H1 (cell line): ENCODE data around the gene LRRC56. TPM values are rescaled to one million over a fixed set of nuclear protein-coding genes. Genes with fewer than 3 reads are reported as not detected.

ENCODE experiments used
- CTCF ChIA-PET: fragments of 300-600 bp; sonication (Branson Sonifier 250); formaldehyde crosslinking; loops from one replicate; lab custom pipeline; 2021; ENCODE audit not compliant: partially characterized antibody; lab: Charles Lee
- POLR2A ChIA-PET: fragments of 300-600 bp; sonication (Branson Sonifier 250); formaldehyde crosslinking; loops from one replicate; lab custom pipeline; 2021; ENCODE audit warnings: inconsistent platforms; ENCODE audit not compliant: partially characterized antibody; lab: Charles Lee
- DNase-seq, 2 experiments: peaks; one replicate each; pipeline versions ENCODE4 v3.0.0 to v3.0.0-alpha.2; 2010 to 2022; ENCODE audit warnings: low spot score in 2 of 2, low read depth in 1 of 2, mixed read lengths in 1 of 2
- FAIRE-seq: peaks from 2 replicates; lab custom pipeline; 2011; peaks lifted over from hg19 to GRCh38; lab: Jason Lieb, UNC
- H2AFZ ChIP-seq: 2 replicates; pipeline ENCODE4 v1.8.1; 2012; ENCODE audit warnings: low read length, inconsistent platforms
- H2AK5ac ChIP-seq: 2 replicates; pipeline ENCODE4 v1.6.1; 2013; ENCODE audit warnings: low read depth, low read length
- H2BK120ac ChIP-seq: replicated peaks from 2 replicates; pipeline ENCODE3; 2013; ENCODE audit warnings: low read depth, low read length, inconsistent platforms
- H2BK12ac ChIP-seq: 2 replicates; pipeline ENCODE4 v1.6.1; 2013; ENCODE audit warnings: low read depth, low read length
- H2BK15ac ChIP-seq: 2 replicates; pipeline ENCODE4 v1.6.1; 2013; ENCODE audit warnings: low read length
- H2BK20ac ChIP-seq: 2 replicates; pipeline ENCODE4 v1.6.1; 2013; ENCODE audit warnings: low read length
- H2BK5ac ChIP-seq: 2 replicates; pipeline ENCODE4 v1.6.1; 2013; ENCODE audit warnings: low read depth, low read length
- H3K14ac ChIP-seq: 2 replicates; pipeline ENCODE4 v1.6.1; 2013; ENCODE audit warnings: inconsistent platforms; ENCODE audit not compliant: insufficient read length
- H3K18ac ChIP-seq: 2 replicates; pipeline ENCODE4 v1.6.1; 2013; ENCODE audit warnings: low read length; ENCODE audit errors: extremely low read depth
- H3K23ac ChIP-seq: 2 replicates; pipeline ENCODE4 v1.6.1; 2013; ENCODE audit warnings: inconsistent platforms; ENCODE audit not compliant: insufficient read length
- H3K23me2 ChIP-seq: 2 replicates; pipeline ENCODE4 v1.6.1; 2013; ENCODE audit warnings: low read depth, low read length
- H3K27ac ChIP-seq: 2 replicates; pipeline ENCODE4 v1.6.1; 2011; ENCODE audit warnings: low read depth, low read length, inconsistent platforms
- H3K27me3 ChIP-seq, 4 experiments: replicated peaks in 1 of 4; 1 replicate in 1 of 4; 2 replicates in 3 of 4; pipeline versions ENCODE4 v1.6.1 to v1.8.1; 2011 to 2013; ENCODE audit warnings: low read length in 3 of 4, mild to moderate bottlenecking in 3 of 4, inconsistent platforms in 2 of 4, mixed read lengths in 2 of 4, moderate library complexity in 1 of 4; ENCODE audit not compliant: control insufficient read depth in 3 of 4, insufficient read depth in 3 of 4; ENCODE audit errors: extremely low read depth in 1 of 4
- H3K36me3 ChIP-seq, 4 experiments: 2 replicates each; pipeline versions ENCODE4 v1.6.1 to v1.8.1; 2011 to 2013; ENCODE audit warnings: mild to moderate bottlenecking in 4 of 4, low read length in 3 of 4, moderate library complexity in 2 of 4, control low read depth in 1 of 4, inconsistent platforms in 1 of 4; ENCODE audit not compliant: insufficient read depth in 4 of 4, control insufficient read depth in 2 of 4
- H3K4ac ChIP-seq: replicated peaks from 2 replicates; pipeline ENCODE3; 2013; ENCODE audit warnings: low read length, low read depth, mixed read lengths, inconsistent platforms; ENCODE audit not compliant: insufficient read length
- H3K4me1 ChIP-seq, 4 experiments: replicated peaks in 1 of 4; 1 replicate in 1 of 4; 2 replicates in 3 of 4; pipeline versions ENCODE4 v1.6.1 to v1.8.1; 2011 to 2013; ENCODE audit warnings: low read length in 3 of 4, inconsistent platforms in 2 of 4, mixed read lengths in 1 of 4; ENCODE audit not compliant: insufficient read depth in 4 of 4, control insufficient read depth in 3 of 4
- H3K4me2 ChIP-seq, 2 experiments: 2 replicates each; pipeline versions ENCODE4 v1.6.1 to v1.8.1; 2011 to 2013; ENCODE audit warnings: low read depth in 2 of 2, low read length in 2 of 2, control low read depth in 1 of 2, inconsistent platforms in 1 of 2, mild to moderate bottlenecking in 1 of 2; ENCODE audit not compliant: insufficient read depth in 1 of 2
- H3K4me3 ChIP-seq, 4 experiments: fragments of 200-600, 300-600 bp in 1 of 4; sonication (generic), shearing (Covaris generic), sonication (Bioruptor Twin) in 1 of 4; 2 replicates each; pipeline versions ENCODE4 v1.5.1 to v1.8.1; 2011 to 2016; ENCODE audit warnings: low read length in 4 of 4, low read depth in 3 of 4, control low read depth in 2 of 4, inconsistent platforms in 2 of 4, mild to moderate bottlenecking in 2 of 4, mixed read lengths in 1 of 4, moderate library complexity in 1 of 4; ENCODE audit not compliant: insufficient read depth in 2 of 4; ENCODE audit errors: extremely low read depth in 1 of 4
- H3K56ac ChIP-seq: replicated peaks from 2 replicates; pipeline ENCODE3; 2013; ENCODE audit warnings: low read depth, mild to moderate bottlenecking, mixed read lengths, low read length, inconsistent platforms; ENCODE audit not compliant: insufficient read length
- H3K79me1 ChIP-seq: 2 replicates; pipeline ENCODE4 v1.6.1; 2013; ENCODE audit warnings: low read depth, low read length, control low read depth
- H3K79me2 ChIP-seq, 2 experiments: 2 replicates each; pipeline versions ENCODE4 v1.6.1 to v1.8.1; 2012 to 2013; ENCODE audit warnings: low read length in 2 of 2, mild to moderate bottlenecking in 2 of 2, inconsistent platforms in 1 of 2; ENCODE audit not compliant: insufficient read depth in 2 of 2, control insufficient read depth in 1 of 2
- H3K9ac ChIP-seq, 4 experiments: replicated peaks in 1 of 4; 1 replicate in 1 of 4; 2 replicates in 3 of 4; pipeline versions ENCODE4 v1.6.1 to v1.8.1; 2011 to 2013; ENCODE audit warnings: low read depth in 3 of 4, low read length in 3 of 4, control low read depth in 2 of 4, mild to moderate bottlenecking in 2 of 4, moderate library complexity in 2 of 4, inconsistent platforms in 1 of 4; ENCODE audit errors: extremely low read depth in 1 of 4
- H3K9me3 ChIP-seq, 2 experiments: 2 replicates each; pipeline versions ENCODE4 v1.6.1 to v1.8.1; 2012 to 2013; ENCODE audit warnings: mild to moderate bottlenecking in 2 of 2, moderate library complexity in 2 of 2, control low read depth in 1 of 2, inconsistent platforms in 1 of 2, low read depth in 1 of 2, low read length in 1 of 2, mixed read lengths in 1 of 2; ENCODE audit not compliant: insufficient read depth in 2 of 2
- H4K20me1 ChIP-seq, 2 experiments: replicated peaks in 1 of 2; 2 replicates each; pipeline versions ENCODE3 to v1.8.1; 2011 to 2013; ENCODE audit warnings: inconsistent platforms in 2 of 2, low read length in 2 of 2, mild to moderate bottlenecking in 1 of 2; ENCODE audit not compliant: insufficient read depth in 2 of 2, control insufficient read depth in 1 of 2
- H4K5ac ChIP-seq: 2 replicates; pipeline ENCODE4 v1.6.1; 2013; ENCODE audit warnings: low read length, low read depth, mixed read lengths, inconsistent platforms; ENCODE audit not compliant: insufficient read length
- H4K8ac ChIP-seq: 2 replicates; pipeline ENCODE4 v1.8.0; 2013; ENCODE audit warnings: mild to moderate bottlenecking, moderate library complexity, low read length, inconsistent platforms; ENCODE audit not compliant: insufficient read depth; ENCODE audit errors: extremely low read depth
- H4K91ac ChIP-seq: replicated peaks from 2 replicates; pipeline ENCODE3; 2013; ENCODE audit warnings: low read length, mixed read lengths, inconsistent platforms; ENCODE audit not compliant: insufficient read length
- BRCA1 ChIP-seq: IDR thresholded peaks from 2 replicates; pipeline ENCODE4 v1.6.1; 2012; ENCODE audit warnings: low read depth, low read length, improper control_type of control experiment
- POLR2A ChIP-seq, 2 experiments: IDR thresholded peaks; 1 replicate in 1 of 2; 2 replicates in 1 of 2; pipeline ENCODE4 v1.6.1; 2011; ENCODE audit warnings: low read depth in 2 of 2, low read length in 2 of 2, mild to moderate bottlenecking in 2 of 2; ENCODE audit errors: control extremely low read depth in 1 of 2
- WGBS, 2 experiments: shearing (Covaris generic) in 1 of 2; methylation state at CpG; one replicate each; pipeline versions ENCODE4 v1.1.6 to v1.1.7; 2013 to 2015; ENCODE audit warnings: low lambda C conversion rate in 2 of 2, mixed read lengths in 2 of 2, inconsistent platforms in 1 of 2, low coverage in 1 of 2, missing lambda C conversion rate in 1 of 2; ENCODE audit not compliant: insufficient replicate concordance in 2 of 2, insufficient coverage in 1 of 2, insufficient read length in 1 of 2; ENCODE audit errors: extremely low coverage in 1 of 2, missing lambda C conversion rate in 1 of 2; 5-methylcytosine and 5-hydroxymethylcytosine counted together
- polyA plus RNA-seq, 7 experiments: library from polyadenylated mRNA; depleted of rRNA in 3 of 7; stranded (reverse) in 5 of 7; unstranded in 2 of 7; fragments of >200 nt in 5 of 7; fragments of 200-250 nt in 2 of 7; gene quantifications; 1 replicate in 5 of 7; 2 replicates in 1 of 7; 4 replicates in 1 of 7; pipeline versions ENCODE4 v1.2.1 to v1.2.3, GENCODE V29; 2011 to 2013; ENCODE audit warnings: missing spikeins in 2 of 7, mixed read lengths in 2 of 7
- total RNA-seq: library from RNA; stranded (reverse); fragmentation: NEBNext Ultra II Directional; extraction: Animal tissue kit (Norgen Biotek cat#: 25700); gene quantifications from 2 replicates; pipeline ENCODE4 v1.2.1, GENCODE V29; 2021

The LRRC56 gene
- total and polyA plus RNA-seq, 2 of the 8 experiments (the other 6 are each of a cell fraction or from before 2014, with no cell fraction given) = 0.94 to 1.9 TPM

- TF ChIP-seq BRCA1 (no peak), POLR2A (IDR thresholded peaks at IDR 0.05; ENCODE audit: control extremely low read depth in 1 of 2, low read depth in 2 of 2, low read length in 2 of 2) (no peak)
- Histone ChIP-seq H3K9me3 (no peaks in the 10 kb centered on the region), H3K79me2 (peaks cover 0 to 3% of the 10 kb centered on the region in 2 experiments; a peak in 2 of 4 replicates), H3K4me1 (no peaks in the 10 kb centered on the region), H3K9ac (no peak overlapping the region), H3K18ac (no peak overlapping the region), H3K4me2 (no peak overlapping the region), H3K79me1 (peaks cover 5% of the 10 kb centered on the region; the same call in 1 of the 2 replicates), H2BK120ac (no peak overlapping the region), H2BK20ac (no peak overlapping the region), H2BK12ac (no peak overlapping the region), H4K20me1 (peaks cover 13 to 14% of the 10 kb centered on the region in 2 experiments), H4K91ac (no peak overlapping the region), H3K23me2 (no peaks in the 10 kb centered on the region), H4K5ac (no peak overlapping the region), H3K56ac (no peak overlapping the region), H3K23ac (no peak overlapping the region), H3K27ac (no peak overlapping the region), H2AFZ (no peak overlapping the region), H3K27me3 (no peaks in the 10 kb centered on the region), H2AK5ac (no peak overlapping the region), H3K36me3 (peaks cover 27 to 63% (median 50%) of the 10 kb centered on the region in 4 experiments), H3K4ac (no peak overlapping the region), H2BK5ac (no peak overlapping the region), H4K8ac (no peak overlapping the region), H3K4me3 (no peak overlapping the region), H2BK15ac (no peak overlapping the region), H3K14ac (no peak overlapping the region)
- CTCF ChIA-PET = interaction anchor here (1.9 kb wide), 1 partner anchor 12 kb away, joined by 11 read pairs; no protein-coding TSS in a partner anchor
- no peak for FAIRE-seq
- DNase-seq = no peak
- POLR2A ChIA-PET = interaction anchor here (0.7 to 1.2 kb wide), 3 partner anchors 17 to 101 kb away, joined by 3 to 5 read pairs (median 5); no protein-coding TSS in a partner anchor
- WGBS, 2 experiments = 94% methylated on average over 26 of the region's 26 CpGs; no CpG with 5 or more reads in 1 of the 2 experiments
Observed at GRCh38 chr11:589798-590197, 52.5 kb downstream of the LRRC56 start.
